Transverse colon (tissue), 4 donors: ENCODE results near the gene ATP1A2.

Source experiments
- POLR2A ChIP-seq: fragments of 450-650 bp; IDR thresholded peaks from one replicate; pipeline ENCODE4 v1.6.1; 2016; ENCODE audit warnings: antibody characterized with exemption, mild to moderate bottlenecking, moderate library complexity
- POLR2AphosphoS5 ChIP-seq, 3 donors: sonication (generic); formaldehyde crosslinking; IDR thresholded peaks; one replicate each; pipeline ENCODE4 v1.6.1; 2016; ENCODE audit warnings: antibody characterized with exemption in 3 of 3
- TF ChIP-seq, protein P1 (sequence below), 5 experiments: fragments of 200-600 bp in 3 of 5; fragments of 450-650 bp in 2 of 5; sonication (generic) in 3 of 5; IDR thresholded peaks; 1 replicate in 2 of 5; 2 replicates in 3 of 5; pipeline ENCODE4 v1.5.1; 2016 to 2017; ENCODE audit warnings: antibody characterized with exemption in 5 of 5, inconsistent platforms in 3 of 5, mild to moderate bottlenecking in 2 of 5, moderate library complexity in 1 of 5

DNA sequence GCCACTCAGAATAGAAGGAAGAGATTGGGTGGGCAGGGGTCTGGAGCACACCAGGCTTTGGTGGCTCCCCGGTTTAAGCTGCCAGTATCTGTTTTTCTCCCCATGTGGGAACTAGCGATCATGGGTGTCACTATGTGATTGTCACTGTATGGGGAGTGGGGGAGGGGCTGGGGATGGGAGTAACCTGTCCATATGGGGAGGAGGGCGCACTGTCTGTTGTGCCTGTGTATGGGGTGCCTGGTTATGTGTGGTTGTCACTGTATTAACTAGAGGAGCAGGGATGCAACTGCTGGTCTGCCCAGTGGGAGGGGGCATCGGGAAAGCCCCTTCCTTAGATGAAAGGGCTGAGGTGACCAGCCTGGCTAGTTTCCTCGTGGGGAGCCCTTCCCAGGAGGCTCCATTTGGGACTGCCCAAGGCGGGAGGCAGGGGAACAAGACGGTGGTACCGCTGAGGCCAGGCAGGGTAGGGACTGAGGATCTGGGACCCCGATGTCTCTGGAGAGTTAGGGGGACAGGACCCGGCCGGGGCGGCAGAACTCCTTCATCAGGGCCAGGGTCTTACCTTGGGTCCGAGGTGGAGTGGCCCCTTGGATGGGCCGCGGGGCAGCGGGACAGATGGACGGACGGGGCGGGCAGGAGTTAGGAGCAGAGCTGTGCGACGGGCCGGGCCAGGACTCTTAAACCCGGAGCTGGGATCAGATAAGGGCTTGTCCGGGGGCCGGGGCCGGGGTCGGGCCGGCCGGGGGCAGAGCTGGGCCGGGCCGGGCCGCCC lies 45.9 kb upstream of the ATP1A2 start, which contains the start of gene KCNJ10:
- TF ChIP-seq POLR2AphosphoS5 (IDR thresholded peaks at IDR 0.05) (no peak), POLR2A (no peak)
- TF ChIP-seq, protein P1, sequence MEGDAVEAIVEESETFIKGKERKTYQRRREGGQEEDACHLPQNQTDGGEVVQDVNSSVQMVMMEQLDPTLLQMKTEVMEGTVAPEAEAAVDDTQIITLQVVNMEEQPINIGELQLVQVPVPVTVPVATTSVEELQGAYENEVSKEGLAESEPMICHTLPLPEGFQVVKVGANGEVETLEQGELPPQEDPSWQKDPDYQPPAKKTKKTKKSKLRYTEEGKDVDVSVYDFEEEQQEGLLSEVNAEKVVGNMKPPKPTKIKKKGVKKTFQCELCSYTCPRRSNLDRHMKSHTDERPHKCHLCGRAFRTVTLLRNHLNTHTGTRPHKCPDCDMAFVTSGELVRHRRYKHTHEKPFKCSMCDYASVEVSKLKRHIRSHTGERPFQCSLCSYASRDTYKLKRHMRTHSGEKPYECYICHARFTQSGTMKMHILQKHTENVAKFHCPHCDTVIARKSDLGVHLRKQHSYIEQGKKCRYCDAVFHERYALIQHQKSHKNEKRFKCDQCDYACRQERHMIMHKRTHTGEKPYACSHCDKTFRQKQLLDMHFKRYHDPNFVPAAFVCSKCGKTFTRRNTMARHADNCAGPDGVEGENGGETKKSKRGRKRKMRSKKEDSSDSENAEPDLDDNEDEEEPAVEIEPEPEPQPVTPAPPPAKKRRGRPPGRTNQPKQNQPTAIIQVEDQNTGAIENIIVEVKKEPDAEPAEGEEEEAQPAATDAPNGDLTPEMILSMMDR (IDR thresholded peaks at IDR 0.05), result no peak
